ENCODE data around the gene FOXP1.

The FOXP1 gene

GRCh38 chr3:71517271-71517791, 66.2 kb downstream of the FOXP1 start:
- no peak overlapping the region for H3K27ac Mint-ChIP-seq
- H3K9me3 Mint-ChIP-seq, result no peaks in the 10 kb centered on the region
- H3K4me1 Mint-ChIP-seq, result peaks cover 8% of the 10 kb centered on the region
- H3K36me3 Mint-ChIP-seq, result no peaks in the 10 kb centered on the region
- ATAC-seq (no peak), DNase-seq (ENCODE audit: low spot score in 2 of 2) (no peak)
- H3K4me3 Mint-ChIP-seq, result no peak overlapping the region

- DNase-seq (ENCODE audit: low spot score in 2 of 2) (no peak), ATAC-seq (no peak)
- no peak overlapping the region for H3K27ac Mint-ChIP-seq
- H3K4me1 Mint-ChIP-seq, result peaks cover 12% of the 10 kb centered on the region
- no peaks in the 10 kb centered on the region for H3K36me3 Mint-ChIP-seq
- no peak overlapping the region for H3K4me3 Mint-ChIP-seq
- H3K9me3 Mint-ChIP-seq, result no peaks in the 10 kb centered on the region
Observed at GRCh38 chr3:71515636-71516365, 67.7 kb downstream of the FOXP1 start.

- no peak for ATAC-seq
- Mint-ChIP-seq H3K27ac (no peak overlapping the region), H3K4me1 (peaks cover 8% of the 10 kb centered on the region), H3K4me3 (no peak overlapping the region), H3K9me3 (no peaks in the 10 kb centered on the region), H3K36me3 (no peaks in the 10 kb centered on the region)
- DNase-seq (ENCODE audit: low spot score in 2 of 2), result no peak
Observed at GRCh38 chr3:71514621-71515020, 68.9 kb downstream of the FOXP1 start.

GRCh38 chr3:71513515-71513914, 70.0 kb downstream of the FOXP1 start:
- Mint-ChIP-seq H3K9me3 (no peaks in the 10 kb centered on the region), H3K36me3 (no peaks in the 10 kb centered on the region), H3K27ac (no peak overlapping the region), H3K4me3 (no peak overlapping the region), H3K4me1 (peaks cover 8% of the 10 kb centered on the region)
- no peak for DNase-seq (ENCODE audit: low spot score in 2 of 2)
- ATAC-seq, result peak; percentile 81

DNA sequence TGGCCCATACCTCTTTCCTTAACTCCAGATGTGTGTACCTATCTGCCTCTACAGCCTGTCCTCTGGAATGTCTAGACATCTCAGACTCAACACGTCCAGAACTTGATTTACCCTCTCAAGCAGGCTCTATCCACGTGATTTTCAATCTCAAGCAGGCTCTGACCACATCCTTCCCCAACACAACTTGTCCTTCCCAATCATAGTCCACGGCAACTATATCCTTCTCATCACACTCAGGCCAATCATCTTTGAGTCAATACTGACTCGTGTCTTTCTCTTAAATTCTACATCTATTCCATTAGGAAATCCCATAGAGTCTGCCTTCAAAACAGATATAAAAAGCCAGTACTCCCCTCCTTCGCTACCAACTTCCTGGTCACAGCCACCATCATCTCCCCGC, 70.4 kb downstream of the FOXP1 start:
- H3K4me3 Mint-ChIP-seq, result no peak overlapping the region
- H3K9me3 Mint-ChIP-seq, result no peaks in the 10 kb centered on the region
- DNase-seq (ENCODE audit: low spot score in 2 of 2) (no peak), ATAC-seq (no peak)
- H3K27ac Mint-ChIP-seq, result no peak overlapping the region
- H3K36me3 Mint-ChIP-seq, result no peaks in the 10 kb centered on the region
- peaks cover 8% of the 10 kb centered on the region for H3K4me1 Mint-ChIP-seq

DNA sequence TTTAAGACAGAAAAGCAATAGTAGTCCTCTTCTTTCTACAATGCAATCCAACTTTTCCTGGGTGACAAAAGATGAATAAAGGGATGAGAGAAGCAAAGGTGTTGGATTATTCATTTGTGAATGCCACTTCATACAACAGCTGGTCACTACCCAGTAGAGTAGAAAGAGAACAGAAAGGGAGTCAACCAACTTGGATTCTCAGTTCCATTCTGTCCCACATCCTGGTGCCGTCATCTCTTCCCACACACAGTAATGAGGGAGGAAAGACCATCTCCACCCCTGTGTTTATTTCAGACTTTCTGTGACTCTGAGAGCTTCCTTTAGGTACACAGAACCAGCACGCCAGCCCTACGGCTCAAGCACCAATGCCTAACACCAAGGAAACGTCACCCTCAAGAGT, 71.0 kb downstream of the FOXP1 start:
- H3K36me3 Mint-ChIP-seq, result no peaks in the 10 kb centered on the region
- H3K4me1 Mint-ChIP-seq, result peaks cover 8% of the 10 kb centered on the region
- ATAC-seq, result peak; percentile 43
- H3K27ac Mint-ChIP-seq, result peak overlapping the region; percentile 37
- H3K4me3 Mint-ChIP-seq, result no peak overlapping the region
- no peak for DNase-seq (ENCODE audit: low spot score in 2 of 2)
- no peaks in the 10 kb centered on the region for H3K9me3 Mint-ChIP-seq

GRCh38 chr3:71512000-71512399, 71.5 kb downstream of the FOXP1 start:
- no peaks in the 10 kb centered on the region for H3K36me3 Mint-ChIP-seq
- peaks cover 8% of the 10 kb centered on the region for H3K4me1 Mint-ChIP-seq
- H3K27ac Mint-ChIP-seq, result peak overlapping the region; percentile 37
- H3K9me3 Mint-ChIP-seq, result no peaks in the 10 kb centered on the region
- ATAC-seq, result peak; percentile 86
- no peak for DNase-seq (ENCODE audit: low spot score in 2 of 2)
- no peak overlapping the region for H3K4me3 Mint-ChIP-seq

- no peak overlapping the region for H3K27ac Mint-ChIP-seq
- DNase-seq (ENCODE audit: low spot score in 2 of 2) (no peak), ATAC-seq (no peak)
- H3K4me3 Mint-ChIP-seq, result no peak overlapping the region
- no peaks in the 10 kb centered on the region for H3K36me3 Mint-ChIP-seq
- H3K4me1 Mint-ChIP-seq, result peaks cover 8% of the 10 kb centered on the region
- no peaks in the 10 kb centered on the region for H3K9me3 Mint-ChIP-seq
Observed at GRCh38 chr3:71511446-71511845, 72.1 kb downstream of the FOXP1 start.

- ATAC-seq (no peak), DNase-seq (ENCODE audit: low spot score in 2 of 2) (no peak)
- Mint-ChIP-seq H3K9me3 (no peaks in the 10 kb centered on the region), H3K27ac (no peak overlapping the region), H3K4me3 (no peak overlapping the region), H3K36me3 (no peaks in the 10 kb centered on the region), H3K4me1 (peaks cover 8% of the 10 kb centered on the region)
Observed at GRCh38 chr3:71511037-71511436, 72.5 kb downstream of the FOXP1 start.

DNA sequence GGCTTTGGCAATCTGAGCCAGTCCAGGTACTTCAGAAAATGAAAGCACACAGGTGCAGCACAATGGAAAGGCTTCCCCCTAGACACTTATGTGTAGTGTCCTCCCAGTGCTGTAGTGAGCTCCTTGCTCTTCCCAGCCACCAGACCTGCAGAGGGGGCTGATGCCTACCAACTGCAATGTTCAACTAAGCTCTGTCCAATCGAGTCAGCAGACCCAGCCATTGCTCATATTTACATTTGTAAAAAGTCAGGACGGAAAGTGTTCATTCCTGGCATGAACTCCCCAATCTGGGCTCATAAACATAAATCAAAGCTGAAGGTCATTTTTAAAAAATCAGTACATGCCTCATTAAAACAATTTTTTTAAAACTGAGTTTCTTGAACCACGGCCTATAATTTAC, 73.0 kb downstream of the FOXP1 start:
- Mint-ChIP-seq H3K4me1 (peaks cover 8% of the 10 kb centered on the region), H3K27ac (no peak overlapping the region), H3K9me3 (no peaks in the 10 kb centered on the region)

DNA sequence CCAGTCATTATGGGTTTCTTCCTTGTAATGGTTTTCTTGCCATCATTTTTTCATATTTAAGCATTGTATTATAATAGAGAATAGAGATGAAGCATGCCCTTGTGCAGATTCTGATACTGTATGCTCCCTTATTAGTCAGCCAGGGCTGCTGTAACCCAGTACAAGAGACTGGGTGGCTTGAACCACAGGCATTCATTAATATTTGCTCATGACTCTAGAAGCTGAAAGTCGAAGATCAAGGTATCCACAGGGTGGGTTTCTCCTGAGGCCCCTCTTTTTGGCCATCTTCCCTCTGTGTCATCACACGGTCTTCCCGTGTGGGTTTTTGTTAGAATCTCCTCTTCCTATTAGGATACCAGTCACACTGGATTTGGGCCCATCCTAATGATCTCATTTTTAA, 74.5 kb downstream of the FOXP1 start:
- no peak overlapping the region for H3K27ac Mint-ChIP-seq
- ATAC-seq (no peak), DNase-seq (ENCODE audit: low spot score in 2 of 2) (no peak)
- H3K36me3 Mint-ChIP-seq, result no peaks in the 10 kb centered on the region
- no peak overlapping the region for H3K4me3 Mint-ChIP-seq
- no peaks in the 10 kb centered on the region for H3K9me3 Mint-ChIP-seq
- peaks cover 15% of the 10 kb centered on the region for H3K4me1 Mint-ChIP-seq

More for the DNA sequence above, 73.0 kb downstream of the FOXP1 start:
- no peak for ATAC-seq
- no peaks in the 10 kb centered on the region for H3K36me3 Mint-ChIP-seq
- no peak for DNase-seq (ENCODE audit: low spot score in 2 of 2)
- H3K4me3 Mint-ChIP-seq, result no peak overlapping the region

- no peaks in the 10 kb centered on the region for H3K9me3 Mint-ChIP-seq
- no peak overlapping the region for H3K4me3 Mint-ChIP-seq
- DNase-seq (ENCODE audit: low spot score in 2 of 2), result no peak
- H3K36me3 Mint-ChIP-seq, result no peaks in the 10 kb centered on the region
- peaks cover 24% of the 10 kb centered on the region for H3K4me1 Mint-ChIP-seq
- no peak for ATAC-seq
- H3K27ac Mint-ChIP-seq, result no peak overlapping the region
Observed at GRCh38 chr3:71505767-71506350, 77.7 kb downstream of the FOXP1 start.

GRCh38 chr3:71504250-71505036, 79.1 kb downstream of the FOXP1 start:
- Mint-ChIP-seq H3K4me1 (peaks cover 31% of the 10 kb centered on the region), H3K27ac (peak overlapping the region; percentile 49), H3K9me3 (no peaks in the 10 kb centered on the region), H3K4me3 (peak overlapping the region; percentile 27), H3K36me3 (no peaks in the 10 kb centered on the region)
- no peak for DNase-seq (ENCODE audit: low spot score in 2 of 2)
- peak; percentile 94 for ATAC-seq

DNA sequence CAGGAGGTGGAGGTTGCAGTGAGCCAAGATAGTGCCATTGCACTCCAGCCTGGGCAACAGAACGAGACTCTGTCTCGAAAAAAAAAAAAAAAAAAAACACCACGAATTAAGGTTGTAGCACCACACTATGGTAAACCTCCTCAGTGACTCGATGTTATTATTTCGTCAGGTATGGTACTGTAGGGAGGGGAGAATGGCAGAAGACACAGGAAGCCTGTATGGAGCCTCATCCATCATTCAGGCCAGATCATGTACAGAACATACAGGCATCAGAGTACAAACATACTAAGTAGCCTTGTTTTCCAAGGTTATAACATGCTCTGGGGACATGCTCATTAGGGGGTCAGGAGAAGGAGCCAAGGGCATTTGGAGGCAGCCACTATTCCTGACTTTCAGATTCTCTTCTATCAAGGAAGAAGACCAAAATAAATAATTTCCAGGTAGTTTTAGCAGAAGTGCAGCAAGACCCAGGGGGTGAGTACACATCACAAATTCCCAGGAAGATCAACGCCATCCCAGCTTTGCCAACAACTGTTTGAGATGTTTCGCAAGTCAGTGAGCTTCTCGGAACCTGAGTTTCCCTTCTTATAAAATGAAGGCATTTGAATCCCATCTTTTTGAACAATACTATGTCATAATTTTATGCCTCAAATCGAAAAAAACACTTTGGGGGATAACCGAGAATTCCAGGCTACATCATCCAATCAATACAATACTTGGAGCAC, 79.8 kb downstream of the FOXP1 start:
- H3K4me1 Mint-ChIP-seq, result peaks cover 31% of the 10 kb centered on the region
- DNase-seq (ENCODE audit: low spot score in 2 of 2) (no peak), ATAC-seq (peak; percentile 33)
- H3K4me3 Mint-ChIP-seq, result peak overlapping the region; percentile 27
- H3K9me3 Mint-ChIP-seq, result no peaks in the 10 kb centered on the region
- H3K36me3 Mint-ChIP-seq, result no peaks in the 10 kb centered on the region
- peak overlapping the region; percentile 49 for H3K27ac Mint-ChIP-seq

DNA sequence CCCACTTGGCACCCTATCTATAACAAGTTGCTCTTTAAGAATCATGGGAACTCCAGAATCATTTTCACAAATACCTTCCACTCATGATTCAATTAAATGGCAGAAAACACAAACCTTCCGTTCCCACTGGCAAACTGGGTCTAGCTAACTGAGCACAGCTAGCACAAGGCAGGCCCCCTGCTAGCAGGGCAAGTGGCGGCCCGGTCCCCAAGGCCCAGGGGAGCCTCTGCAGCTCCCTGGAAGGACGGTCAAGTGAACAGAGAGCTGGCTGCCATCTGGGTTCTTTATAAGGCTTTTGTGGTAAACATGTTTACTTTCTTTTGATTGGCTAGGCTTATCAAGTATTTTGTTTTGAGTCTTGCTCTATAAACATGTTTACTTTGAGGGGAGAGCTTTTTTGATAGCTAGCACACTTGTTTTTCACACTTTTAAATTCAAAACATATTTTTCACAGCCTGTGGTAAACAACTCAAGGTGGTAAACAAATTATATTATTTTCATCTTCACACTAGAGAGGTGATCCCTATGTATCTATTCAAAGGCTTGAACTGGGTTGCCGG, 81.4 kb downstream of the FOXP1 start:
- ATAC-seq, result no peak
- DNase-seq (ENCODE audit: low spot score in 2 of 2), result no peak
- no peak overlapping the region for H3K27ac Mint-ChIP-seq

More for the DNA sequence above, 81.4 kb downstream of the FOXP1 start:
- H3K4me3 Mint-ChIP-seq, result no peak overlapping the region
- peaks cover 31% of the 10 kb centered on the region for H3K4me1 Mint-ChIP-seq
- H3K36me3 Mint-ChIP-seq, result no peaks in the 10 kb centered on the region
- no peaks in the 10 kb centered on the region for H3K9me3 Mint-ChIP-seq

All from stimulated activated effector memory CD8-positive, alpha-beta T cell treated with anti-CD3 and anti-CD28 coated beads, Interleukin-12 subunit alpha, Interleukin-12 subunit beta, amount 100 ng/mL, for 72 hours (primary cell).